Nephron progenitor cell (in vitro differentiated cells): Measurements from ENCODE around the gene GALNT13.

Experiments used
- DNase-seq: peaks from one replicate; pipeline ENCODE4 v3.0.0; 2021
- H3K27ac Mint-ChIP-seq: 2 replicates; pipeline ENCODE4 v1.8.0; 2021; ENCODE audit warnings: mild to moderate bottlenecking, moderate library complexity, mixed read lengths
- H3K27me3 Mint-ChIP-seq: 2 replicates; pipeline ENCODE4 v1.8.0; 2021; ENCODE audit warnings: mild to moderate bottlenecking, low read depth, mixed read lengths; ENCODE audit not compliant: poor library complexity
- H3K36me3 Mint-ChIP-seq: 2 replicates; pipeline ENCODE4 v1.8.0; 2021; ENCODE audit warnings: low read depth, mixed read lengths
- H3K4me1 Mint-ChIP-seq: 2 replicates; pipeline ENCODE4 v1.8.0; 2021; ENCODE audit warnings: mixed read lengths
- H3K4me3 Mint-ChIP-seq: 2 replicates; pipeline ENCODE4 v1.8.0; 2021; ENCODE audit warnings: mild to moderate bottlenecking, moderate library complexity, mixed read lengths
- H3K9me3 Mint-ChIP-seq: 2 replicates; pipeline ENCODE4 v1.8.0; 2021; ENCODE audit warnings: mild to moderate bottlenecking, moderate library complexity, mixed read lengths
- TF ChIP-seq, protein P1 (sequence below): fragments of 200-600 bp; sonication (generic); IDR thresholded peaks from 2 replicates; pipeline ENCODE4 v1.5.0; 2021; ENCODE audit warnings: antibody characterized with exemption

GALNT13 gene

GRCh38 chr2:154452471-154452870 lies 580.7 kb downstream of the GALNT13 start:
- H3K36me3 Mint-ChIP-seq = no peaks in the 10 kb centered on the region
- no peak overlapping the region for H3K27ac Mint-ChIP-seq
- no peak overlapping the region for H3K4me3 Mint-ChIP-seq
- H3K4me1 Mint-ChIP-seq = no peaks in the 10 kb centered on the region
- TF ChIP-seq, protein P1, sequence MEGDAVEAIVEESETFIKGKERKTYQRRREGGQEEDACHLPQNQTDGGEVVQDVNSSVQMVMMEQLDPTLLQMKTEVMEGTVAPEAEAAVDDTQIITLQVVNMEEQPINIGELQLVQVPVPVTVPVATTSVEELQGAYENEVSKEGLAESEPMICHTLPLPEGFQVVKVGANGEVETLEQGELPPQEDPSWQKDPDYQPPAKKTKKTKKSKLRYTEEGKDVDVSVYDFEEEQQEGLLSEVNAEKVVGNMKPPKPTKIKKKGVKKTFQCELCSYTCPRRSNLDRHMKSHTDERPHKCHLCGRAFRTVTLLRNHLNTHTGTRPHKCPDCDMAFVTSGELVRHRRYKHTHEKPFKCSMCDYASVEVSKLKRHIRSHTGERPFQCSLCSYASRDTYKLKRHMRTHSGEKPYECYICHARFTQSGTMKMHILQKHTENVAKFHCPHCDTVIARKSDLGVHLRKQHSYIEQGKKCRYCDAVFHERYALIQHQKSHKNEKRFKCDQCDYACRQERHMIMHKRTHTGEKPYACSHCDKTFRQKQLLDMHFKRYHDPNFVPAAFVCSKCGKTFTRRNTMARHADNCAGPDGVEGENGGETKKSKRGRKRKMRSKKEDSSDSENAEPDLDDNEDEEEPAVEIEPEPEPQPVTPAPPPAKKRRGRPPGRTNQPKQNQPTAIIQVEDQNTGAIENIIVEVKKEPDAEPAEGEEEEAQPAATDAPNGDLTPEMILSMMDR = no peak
- DNase-seq = no peak
- no peaks in the 10 kb centered on the region for H3K9me3 Mint-ChIP-seq
- H3K27me3 Mint-ChIP-seq = no peaks in the 10 kb centered on the region

- H3K4me3 Mint-ChIP-seq = no peak overlapping the region
- no peaks in the 10 kb centered on the region for H3K27me3 Mint-ChIP-seq
- H3K4me1 Mint-ChIP-seq = no peaks in the 10 kb centered on the region
- no peaks in the 10 kb centered on the region for H3K36me3 Mint-ChIP-seq
- no peaks in the 10 kb centered on the region for H3K9me3 Mint-ChIP-seq
- H3K27ac Mint-ChIP-seq = peak overlapping the region; percentile 1
- TF ChIP-seq, protein P1 = no peak
- DNase-seq = no peak
These were observed 581.3 kb downstream of the GALNT13 start for GRCh38 chr2:154452906-154453493.

GRCh38 chr2:154455166-154455565 lies 583.4 kb downstream of the GALNT13 start:
- no peaks in the 10 kb centered on the region for H3K9me3 Mint-ChIP-seq
- H3K27me3 Mint-ChIP-seq = no peaks in the 10 kb centered on the region

DNA sequence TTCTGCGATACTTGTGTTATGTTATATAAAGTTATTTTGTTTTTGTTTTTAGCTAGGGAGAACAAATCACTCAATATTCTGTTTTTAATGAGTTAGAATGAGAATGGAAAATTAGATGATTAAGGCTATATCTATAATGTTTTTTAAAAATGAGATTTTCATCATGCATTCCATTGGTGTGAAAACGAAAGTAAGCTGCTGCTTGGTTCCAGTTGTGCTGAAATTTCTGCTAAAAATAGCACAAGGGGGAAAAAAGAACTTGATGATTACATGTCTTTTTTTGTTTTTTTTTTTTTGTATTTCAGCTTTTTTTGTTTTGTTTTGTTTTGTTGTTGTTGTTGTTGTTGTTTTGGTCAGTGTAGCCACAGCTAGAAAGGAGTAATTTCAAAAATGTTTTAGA lies 584.1 kb downstream of the GALNT13 start:
- H3K4me3 Mint-ChIP-seq = no peak overlapping the region
- H3K9me3 Mint-ChIP-seq = no peaks in the 10 kb centered on the region
- no peak overlapping the region for H3K27ac Mint-ChIP-seq
- H3K4me1 Mint-ChIP-seq = no peaks in the 10 kb centered on the region
- H3K27me3 Mint-ChIP-seq = no peaks in the 10 kb centered on the region
- TF ChIP-seq, protein P1 = no peak
- no peaks in the 10 kb centered on the region for H3K36me3 Mint-ChIP-seq
- no peak for DNase-seq

More at GRCh38 chr2:154455166-154455565, 583.4 kb downstream of the GALNT13 start:
- Mint-ChIP-seq H3K4me1 (no peaks in the 10 kb centered on the region), H3K36me3 (no peaks in the 10 kb centered on the region), H3K4me3 (no peak overlapping the region), H3K27ac (no peak overlapping the region)
- DNase-seq = no peak
- TF ChIP-seq, protein P1 = no peak

DNA sequence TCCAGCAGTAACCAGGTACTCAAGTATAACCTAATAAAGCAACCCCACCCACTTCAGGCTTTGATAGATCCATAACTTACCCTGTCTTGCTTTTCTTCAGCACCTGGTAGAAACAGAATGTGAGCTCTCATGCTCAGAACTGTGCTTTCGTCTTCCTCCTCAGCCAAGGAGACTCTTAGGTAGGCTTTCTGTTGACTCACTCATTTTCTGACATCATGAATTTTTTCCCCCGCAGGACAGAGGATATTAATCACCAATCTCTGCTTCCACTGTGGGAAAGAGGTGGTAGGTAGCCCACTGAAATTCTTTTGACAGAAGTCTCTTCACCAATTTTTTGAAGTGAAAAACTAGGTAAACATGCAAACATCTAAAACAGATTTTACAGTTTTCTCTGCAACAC lies 585.6 kb downstream of the GALNT13 start:
- TF ChIP-seq, protein P1 = no peak
- H3K4me1 Mint-ChIP-seq = no peaks in the 10 kb centered on the region
- H3K9me3 Mint-ChIP-seq = no peaks in the 10 kb centered on the region
- H3K27ac Mint-ChIP-seq = no peak overlapping the region
- H3K27me3 Mint-ChIP-seq = no peaks in the 10 kb centered on the region
- DNase-seq = no peak
- H3K36me3 Mint-ChIP-seq = no peaks in the 10 kb centered on the region
- no peak overlapping the region for H3K4me3 Mint-ChIP-seq

GRCh38 chr2:154459286-154459685 lies 587.6 kb downstream of the GALNT13 start:
- Mint-ChIP-seq H3K27ac (no peak overlapping the region), H3K27me3 (no peaks in the 10 kb centered on the region)

More at GRCh38 chr2:154459286-154459685, 587.6 kb downstream of the GALNT13 start:
- no peaks in the 10 kb centered on the region for H3K9me3 Mint-ChIP-seq
- H3K4me3 Mint-ChIP-seq = no peak overlapping the region
- no peaks in the 10 kb centered on the region for H3K36me3 Mint-ChIP-seq
- H3K4me1 Mint-ChIP-seq = no peaks in the 10 kb centered on the region
- TF ChIP-seq, protein P1 = no peak
- DNase-seq = no peak
